ENCODE data around the gene MMEL1. TPM values are rescaled to one million over a fixed set of nuclear protein-coding genes. Genes with fewer than 3 reads are reported as not detected.

MMEL1 gene
- total and polyA plus RNA-seq, 2 of the 13 experiments (the other 11 are each of a cell fraction or from before 2014, with no cell fraction given) = 0.48 TPM; not detected in 1

- 15% methylated on average over 15 of the region's 17 CpGs for WGBS (ENCODE audit: low lambda C conversion rate)
- TF ChIP-seq MAFG (CRISPR knock-in tag; IDR thresholded peaks at IDR 0.05) = 0 out of 2 replicates have a peak, but pooled peaks have one; percentile 19
- no peak for TF ChIP-seq ZNF441 (CRISPR knock-in tag; IDR thresholded peaks at IDR 0.05; ENCODE audit: borderline replicate concordance)
- no peak for TF ChIP-seq CENPT (CRISPR knock-in tag; IDR thresholded peaks at IDR 0.05; ENCODE audit: low read depth)
- 0 out of 2 replicates have a peak, but pooled peaks have one; percentile 46 for TF ChIP-seq ZNF678 (CRISPR knock-in tag; IDR thresholded peaks at IDR 0.05)
- no peak for TF ChIP-seq ZNF577 (CRISPR knock-in tag; IDR thresholded peaks at IDR 0.05; ENCODE audit: borderline replicate concordance, low read depth)
- peak; percentile 21; the same call in 1 of the 2 replicates for TF ChIP-seq ARID2 (CRISPR knock-in tag; IDR thresholded peaks at IDR 0.05; ENCODE audit: borderline replicate concordance)
- TF ChIP-seq RAD51 (IDR thresholded peaks at IDR 0.05; ENCODE audit: borderline replicate concordance) = no peak
- TF ChIP-seq SYNCRIP (IDR thresholded peaks at IDR 0.05; ENCODE audit: insufficient read depth, low read depth, low read length) = no peak
- TF ChIP-seq ZBTB21 (CRISPR knock-in tag; IDR thresholded peaks at IDR 0.05) = no peak
- TF ChIP-seq TFAP4 (IDR thresholded peaks at IDR 0.05; ENCODE audit: borderline replicate concordance, low read depth) = 0 out of 2 replicates have a peak, but pooled peaks have one; percentile 9
- TF ChIP-seq GATAD1 (CRISPR knock-in tag; IDR thresholded peaks at IDR 0.05) = no peak; the same call in 1 of the 2 replicates
- peak; percentile 98 for TF ChIP-seq CTCF (CRISPR knock-in tag; IDR thresholded peaks at IDR 0.05)
- no peak for TF ChIP-seq ZNF615 (CRISPR knock-in tag; IDR thresholded peaks at IDR 0.05; ENCODE audit: borderline replicate concordance)
- no peak for TF ChIP-seq ZNF775 (CRISPR knock-in tag; IDR thresholded peaks at IDR 0.05; ENCODE audit: borderline replicate concordance)
- TF ChIP-seq FIP1L1 (IDR thresholded peaks at IDR 0.05; ENCODE audit: borderline replicate concordance, insufficient read depth, low read depth, low read length) = no peak
- 0 out of 2 replicates have a peak, but pooled peaks have one; percentile 13 for TF ChIP-seq BORCS8-MEF2B (CRISPR knock-in tag; IDR thresholded peaks at IDR 0.05)
- TF ChIP-seq TARDBP (CRISPR knock-in tag; IDR thresholded peaks at IDR 0.05) = peak; percentile 42; the same call in 1 of the 2 replicates
- TF ChIP-seq FOXO1 (CRISPR knock-in tag; IDR thresholded peaks at IDR 0.05) = no peak
- 0 out of 2 replicates have a peak, but pooled peaks have one; percentile 10 for TF ChIP-seq ZZZ3 (CRISPR knock-in tag; IDR thresholded peaks at IDR 0.05; ENCODE audit: borderline replicate concordance)
- no peak for TF ChIP-seq ZNF30 (CRISPR knock-in tag; IDR thresholded peaks at IDR 0.05)
- TF ChIP-seq PHF21A (CRISPR knock-in tag; IDR thresholded peaks at IDR 0.05) = peak; percentile 28; the same call in 1 of the 2 replicates
These were observed 84.7 kb downstream of the MMEL1 start for GRCh38 chr1:2548068-2548589.

More at GRCh38 chr1:2548068-2548589, 84.7 kb downstream of the MMEL1 start:
- H3K79me2 ChIP-seq (ENCODE audit: insufficient read depth, low read length) = no peaks in the 10 kb centered on the region
- no peaks in the 10 kb centered on the region for H4K20me1 ChIP-seq (ENCODE audit: insufficient read depth, low read length)
- FAIRE-seq (peak; percentile 30), DNase-seq (ENCODE audit: low spot score) (peak; percentile 66), ATAC-seq (peak; percentile 51)
- in situ Hi-C loops (cut with HindIII; ENCODE audit: extremely low pct_ligation_motif_present, low pct_unique_long_range_greater_than_20kb) (loop anchor here (5.0 kb wide), 1 partner anchor 136 kb away; the partner anchor contains the start of gene PEX10), intact Hi-C loops (cut with micrococcal nuclease; ENCODE audit: unreplicated experiment) (loop anchor here (1.0 kb wide), 1 partner anchor 134 kb away; no protein-coding TSS in a partner anchor)
- BruUV-seq (replicated peaks) = no TSS peak
- POLR2A ChIA-PET = interaction anchor here (1.2 to 3.4 kb wide), 4 partner anchors 37 to 157 kb away, joined by 5 to 21 read pairs (median 10); partner anchors contain the start of genes MORN1, PEX10, PRXL2B and RER1
- 0 out of 5 replicates have a peak, but pooled peaks cover 0 to under 1% of the 10 kb centered on the region in 2 experiments for H3K27me3 ChIP-seq (ENCODE audit: control insufficient read depth in 1 of 2, insufficient read depth in 2 of 2, low read length in 2 of 2)
- peaks cover 71% of the 10 kb centered on the region for H3K4me1 ChIP-seq (ENCODE audit: insufficient read depth, low read length)
- peak overlapping the region; percentile 76 for H3K9ac ChIP-seq (ENCODE audit: insufficient read depth, low read depth, low read length)
- no peaks in the 10 kb centered on the region for H3K36me3 ChIP-seq (replicated peaks in 1 of 2; ENCODE audit: control insufficient read depth in 1 of 2, insufficient read depth in 2 of 2, low read length in 2 of 2)
- CTCF ChIA-PET (ENCODE audit: low intra/inter-chr PET ratio, low total read pairs) = interaction anchor here (0.8 to 2.0 kb wide), 4 partner anchors 9 to 134 kb away, joined by 3 to 18 read pairs (median 6); no protein-coding TSS in a partner anchor
- peak overlapping the region; percentile 85 for H3K4me2 ChIP-seq (ENCODE audit: low read depth, low read length)
- no peaks in the 10 kb centered on the region for H3K9me3 ChIP-seq (ENCODE audit: low read length)
- peak overlapping the region; percentile 55 for H3K27ac ChIP-seq (ENCODE audit: extremely low read length, insufficient read depth, low read length)
- no peak overlapping the region for H2AFZ ChIP-seq (ENCODE audit: low read length)
- H3K4me3 ChIP-seq (replicated peaks in 1 of 3; ENCODE audit: insufficient read depth in 1 of 3, low read depth in 2 of 3, low read length in 3 of 3) = peak overlapping the region in 2 of 3 experiments; percentile 64 to 80; a peak in 4 of 6 replicates

Data from HepG2 (cell line).